Stomach (tissue), 9 donors: ENCODE measurements around the gene SIM1. TPM values are rescaled to one million over a fixed set of nuclear protein-coding genes. Genes with fewer than 3 reads are reported as not detected.

Source experiments
- DNase-seq, 2 donors: peaks; one replicate each; pipeline versions ENCODE4 v3.0.0 to v3.0.0-alpha.2; 2013 to 2019
- H3K27ac ChIP-seq, 5 donors: fragments of 200-600 bp in 4 of 5; sonication (generic) in 4 of 5; one replicate each; pipeline ENCODE4 v1.5.1; 2013 to 2019; ENCODE audit warnings: mild to moderate bottlenecking in 1 of 5, moderate library complexity in 1 of 5
- H3K27me3 ChIP-seq, 3 donors: fragments of 200-600 bp; sonication (generic); one replicate each; pipeline ENCODE4 v1.5.1; 2017 to 2019; ENCODE audit warnings: mixed run types in 1 of 3
- H3K36me3 ChIP-seq, 4 donors: fragments of 200-600 bp; sonication (generic); 1 replicate in 3 of 4; 2 replicates in 1 of 4; pipeline ENCODE4 v1.5.1; 2016 to 2019
- H3K4me1 ChIP-seq, 4 donors: fragments of 200-600 bp; sonication (generic); one replicate each; pipeline ENCODE4 v1.5.1; 2016 to 2019
- H3K4me3 ChIP-seq, 4 donors: fragments of 200-600 bp; sonication (generic) in 3 of 4; one replicate each; pipeline ENCODE4 v1.5.1; 2016 to 2019; ENCODE audit warnings: mild to moderate bottlenecking in 1 of 4
- H3K9me3 ChIP-seq, 4 donors: fragments of 200-600 bp; sonication (generic); one replicate each; pipeline ENCODE4 v1.5.1; 2016 to 2019
- EP300 ChIP-seq: sonication (generic); formaldehyde crosslinking; IDR thresholded peaks from one replicate; pipeline ENCODE4 v1.6.1; 2017; ENCODE audit warnings: antibody characterized with exemption
- POLR2A ChIP-seq, 4 donors: fragments of 450-650 bp; IDR thresholded peaks; one replicate each; pipeline ENCODE4 v1.6.1; 2016; ENCODE audit warnings: antibody characterized with exemption in 4 of 4, control low read depth in 2 of 4, mild to moderate bottlenecking in 1 of 4, moderate library complexity in 1 of 4
- POLR2AphosphoS5 ChIP-seq, 3 donors: sonication (generic); formaldehyde crosslinking; IDR thresholded peaks; one replicate each; pipeline ENCODE4 v1.6.1; 2016; ENCODE audit warnings: antibody characterized with exemption in 3 of 3
- WGBS, 5 donors: extraction: QIAGEN DNeasy Blood & Tissue Kit in 3 of 5; methylation state at CpG; one replicate each; pipeline versions ENCODE4 v1.1.5 to v1.1.7; 2013 to 2018; 5-methylcytosine and 5-hydroxymethylcytosine counted together
- intact Hi-C: fragments of 100-400 bp; cut with DNase I; formaldehyde crosslinking; loops from one replicate; pipeline ENCODE4 v1.15.1; 2023; ENCODE audit warnings: low total_unique reads
- polyA plus RNA-seq, 3 donors: library from polyadenylated mRNA; stranded (reverse); fragments of 200-250 nt; gene quantifications; one replicate each; pipeline ENCODE4 v1.2.3, GENCODE V29; 2013
- total RNA-seq, 5 donors: library from RNA; depleted of rRNA; stranded (reverse); fragments of >200 nt; gene quantifications; one replicate each; pipeline versions ENCODE4 v1.1.0 to v1.2.3, GENCODE V29; 2014 to 2016
- TF ChIP-seq, protein P1 (sequence below), 7 experiments: fragments of 450-650 bp in 4 of 7; fragments of 200-600 bp in 3 of 7; sonication (generic) in 3 of 7; IDR thresholded peaks; one replicate each; pipeline ENCODE4 v1.5.1; 2016 to 2019; ENCODE audit warnings: antibody characterized with exemption in 7 of 7, control low read depth in 2 of 7, mild to moderate bottlenecking in 1 of 7
- donor health status: healthy with polysubstance abuse.
- donor health status: Bipolar disorder and iron deficiency.
- donor health status: healthy.

SIM1 gene
- total and polyA plus RNA-seq, 8 donors: 0.43 TPM; not detected in 7

DNA sequence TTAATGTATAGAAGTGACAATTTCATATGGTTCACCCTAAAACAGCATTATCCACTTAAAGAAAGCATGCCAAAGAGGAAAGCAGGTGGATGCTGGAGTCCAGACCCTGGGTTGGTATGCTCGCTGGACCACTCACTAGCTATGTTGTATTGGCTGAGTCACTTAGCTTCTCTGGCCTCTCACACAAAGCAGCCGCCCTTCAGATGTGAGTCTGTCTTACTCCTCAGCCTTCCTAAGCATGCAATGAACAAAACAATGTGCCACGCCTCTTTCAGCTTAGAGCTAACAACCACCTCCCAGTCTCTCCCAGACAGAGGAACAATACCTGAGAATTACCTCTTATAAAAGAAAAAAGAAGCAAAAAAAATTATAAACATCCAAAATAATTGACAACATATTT is 29.4 kb downstream of the SIM1 start:
- peaks cover 0 to 20% (median 10%) of the 10 kb centered on the region in 4 donors for H3K4me1 ChIP-seq
- no peak for TF ChIP-seq EP300
- TF ChIP-seq POLR2A (IDR thresholded peaks at IDR 0.05): no peak
- TF ChIP-seq, protein P1, sequence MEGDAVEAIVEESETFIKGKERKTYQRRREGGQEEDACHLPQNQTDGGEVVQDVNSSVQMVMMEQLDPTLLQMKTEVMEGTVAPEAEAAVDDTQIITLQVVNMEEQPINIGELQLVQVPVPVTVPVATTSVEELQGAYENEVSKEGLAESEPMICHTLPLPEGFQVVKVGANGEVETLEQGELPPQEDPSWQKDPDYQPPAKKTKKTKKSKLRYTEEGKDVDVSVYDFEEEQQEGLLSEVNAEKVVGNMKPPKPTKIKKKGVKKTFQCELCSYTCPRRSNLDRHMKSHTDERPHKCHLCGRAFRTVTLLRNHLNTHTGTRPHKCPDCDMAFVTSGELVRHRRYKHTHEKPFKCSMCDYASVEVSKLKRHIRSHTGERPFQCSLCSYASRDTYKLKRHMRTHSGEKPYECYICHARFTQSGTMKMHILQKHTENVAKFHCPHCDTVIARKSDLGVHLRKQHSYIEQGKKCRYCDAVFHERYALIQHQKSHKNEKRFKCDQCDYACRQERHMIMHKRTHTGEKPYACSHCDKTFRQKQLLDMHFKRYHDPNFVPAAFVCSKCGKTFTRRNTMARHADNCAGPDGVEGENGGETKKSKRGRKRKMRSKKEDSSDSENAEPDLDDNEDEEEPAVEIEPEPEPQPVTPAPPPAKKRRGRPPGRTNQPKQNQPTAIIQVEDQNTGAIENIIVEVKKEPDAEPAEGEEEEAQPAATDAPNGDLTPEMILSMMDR (IDR thresholded peaks at IDR 0.05): no peak
- no peak for TF ChIP-seq POLR2AphosphoS5 (IDR thresholded peaks at IDR 0.05)
- WGBS, 5 donors: 47 to 74% (median 56%) methylated on average over 3 of the region's 3 CpGs
- peaks cover 0 to 65% (median 3%) of the 10 kb centered on the region in 3 donors for H3K27me3 ChIP-seq
- no peaks in the 10 kb centered on the region for H3K36me3 ChIP-seq
- H3K27ac ChIP-seq: no peak overlapping the region
- DNase-seq: peak in 1 of 2 donors; percentile 36
- H3K4me3 ChIP-seq: no peak overlapping the region
- intact Hi-C loops: no loop called here
- H3K9me3 ChIP-seq: no peaks in the 10 kb centered on the region

DNA sequence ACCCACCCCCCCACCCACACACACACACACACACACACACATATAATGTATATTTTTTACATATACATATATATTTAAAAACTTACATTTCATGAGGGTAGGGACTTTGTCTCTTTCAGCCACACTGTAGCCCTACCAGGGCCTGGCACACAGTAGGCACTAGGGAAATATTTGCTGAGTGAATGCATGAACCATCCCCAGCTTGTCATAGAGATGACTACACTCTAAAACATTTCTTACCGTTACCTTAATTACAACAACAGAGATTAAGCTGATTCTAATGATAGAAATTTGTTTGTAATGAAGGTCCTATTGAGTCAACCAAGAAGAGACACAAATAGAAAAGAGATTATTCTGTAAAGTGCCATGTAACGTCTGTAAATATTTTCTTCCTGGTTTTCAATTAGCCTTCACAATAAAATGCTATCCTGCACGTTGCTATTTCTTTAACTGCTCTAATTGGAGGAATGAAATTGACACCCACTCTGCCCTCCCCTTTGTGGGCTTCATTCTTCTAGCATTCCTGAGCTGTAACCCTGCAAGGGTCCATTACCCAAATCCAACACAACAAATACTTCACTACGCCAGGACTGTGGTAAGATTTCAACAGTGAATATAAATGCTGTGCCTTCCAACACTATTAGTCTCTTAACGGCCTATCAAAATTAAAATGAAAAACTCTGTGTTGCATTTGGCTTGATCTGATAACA is 30.8 kb downstream of the SIM1 start:
- intact Hi-C loops: no loop called here

DNA sequence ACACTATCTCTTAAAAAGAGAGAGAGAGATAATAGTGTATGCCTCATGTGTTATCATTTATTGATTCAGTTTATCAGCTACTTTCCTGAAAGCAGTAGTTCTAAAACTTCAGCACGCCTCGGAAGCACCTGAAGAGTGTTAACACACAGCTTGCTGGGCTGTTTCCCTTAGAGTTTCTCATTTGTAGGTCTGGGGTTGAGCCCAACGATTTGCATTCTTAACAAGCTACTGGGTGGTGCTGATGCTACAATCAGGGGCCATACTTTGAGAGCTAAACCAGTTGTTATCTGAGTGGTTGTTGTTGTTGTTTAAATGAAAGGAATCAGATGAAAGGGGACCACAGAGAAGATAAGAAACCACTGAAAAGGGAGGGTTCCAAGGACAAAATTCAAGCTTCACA is 32.6 kb downstream of the SIM1 start:
- Histone ChIP-seq H3K27ac (no peak overlapping the region), H3K4me3 (no peak overlapping the region), H3K27me3 (peaks cover 0 to 41% (median 3%) of the 10 kb centered on the region in 3 donors), H3K36me3 (no peaks in the 10 kb centered on the region), H3K4me1 (peaks cover 0 to 20% (median 10%) of the 10 kb centered on the region in 4 donors), H3K9me3 (no peaks in the 10 kb centered on the region)
- WGBS, 5 donors: 18 to 40% (median 27%) methylated on average over 3 of the region's 3 CpGs
- intact Hi-C loops: no loop called here
- DNase-seq: no peak
- no peak for TF ChIP-seq EP300
- TF ChIP-seq POLR2A (IDR thresholded peaks at IDR 0.05): no peak
- no peak for TF ChIP-seq POLR2AphosphoS5 (IDR thresholded peaks at IDR 0.05)
- TF ChIP-seq, protein P1 (IDR thresholded peaks at IDR 0.05): no peak

More for the DNA sequence above, 30.8 kb downstream of the SIM1 start:
- TF ChIP-seq POLR2AphosphoS5 (IDR thresholded peaks at IDR 0.05) (no peak), EP300 (no peak), POLR2A (IDR thresholded peaks at IDR 0.05) (no peak)
- TF ChIP-seq, protein P1 (IDR thresholded peaks at IDR 0.05): no peak
- no peak for DNase-seq
- H3K4me1 ChIP-seq: peaks cover 0 to 20% (median 10%) of the 10 kb centered on the region in 4 donors
- H3K36me3 ChIP-seq: no peaks in the 10 kb centered on the region
- peaks cover 0 to 57% (median 3%) of the 10 kb centered on the region in 3 donors for H3K27me3 ChIP-seq
- H3K9me3 ChIP-seq: no peaks in the 10 kb centered on the region
- no peak overlapping the region for H3K4me3 ChIP-seq
- 64 to 80% (median 75%) methylated on average over 5 of the region's 5 CpGs for whole genome bisulfite sequencing, 5 donors
- H3K27ac ChIP-seq: no peak overlapping the region

DNA sequence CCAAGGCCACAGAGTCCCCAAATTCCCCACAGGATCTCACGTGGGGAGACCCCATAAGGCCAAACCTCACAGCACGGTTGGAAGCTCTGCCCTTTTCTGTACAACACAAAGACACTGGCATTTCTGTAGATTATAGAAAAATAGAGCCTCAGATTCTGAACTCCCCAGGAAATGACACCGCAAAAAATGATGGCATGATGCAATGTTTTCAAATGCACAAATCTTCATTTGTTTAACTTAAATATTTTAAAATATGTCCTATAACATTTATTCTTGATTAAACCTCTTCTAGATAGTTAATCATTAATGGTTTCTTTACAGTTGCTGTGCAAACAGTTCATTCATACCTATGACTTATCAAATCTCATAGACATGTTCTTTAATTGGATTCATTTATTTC is 33.8 kb downstream of the SIM1 start:
- H3K36me3 ChIP-seq: no peaks in the 10 kb centered on the region
- H3K4me1 ChIP-seq: peaks cover 0 to 20% (median 15%) of the 10 kb centered on the region in 4 donors
- WGBS, 5 donors: 26 to 45% (median 32%) methylated on average over 3 of the region's 3 CpGs
- no peak overlapping the region for H3K27ac ChIP-seq
- H3K27me3 ChIP-seq: peaks cover 0 to 29% (median 3%) of the 10 kb centered on the region in 3 donors
- H3K9me3 ChIP-seq: no peaks in the 10 kb centered on the region
- TF ChIP-seq POLR2AphosphoS5 (IDR thresholded peaks at IDR 0.05) (no peak), EP300 (no peak), POLR2A (IDR thresholded peaks at IDR 0.05) (no peak)
- TF ChIP-seq, protein P1 (IDR thresholded peaks at IDR 0.05): no peak
- intact Hi-C loops: no loop called here
- no peak for DNase-seq
- no peak overlapping the region for H3K4me3 ChIP-seq
